GM18517 (cell line): ENCODE measurements around the gene SBF2.
A peak's percentile ranks its signal among the peaks of the same experiment; 100 is the strongest.

Experiments
- ATAC-seq: cut with Tn5 transposase; IDR thresholded peaks from one replicate; pipeline ENCODE4 v1.9.1; 2021; ENCODE audit warnings: mild to moderate bottlenecking, moderate library complexity; ENCODE audit not compliant: unreplicated experiment

Gene SBF2

GRCh38 chr11:10293423-10294289, at the start of gene SBF2:
Gene SBF2 (minus strand): TSS chr11:10294219. CDS start chr11:10294069, 150 bp downstream.
- ATAC-seq, result peak; percentile 50

- no peak for ATAC-seq
These were observed 44.3 kb upstream of the SBF2 start for GRCh38 chr11:10338287-10338686.

GRCh38 chr11:10333490-10333889, 39.5 kb upstream of the SBF2 start:
- no peak for ATAC-seq

- no peak for ATAC-seq
These were observed 37.7 kb upstream of the SBF2 start for GRCh38 chr11:10331548-10332289.

- ATAC-seq, result no peak
These were observed 35.9 kb upstream of the SBF2 start for GRCh38 chr11:10329935-10330334.

GRCh38 chr11:10329356-10329755, 35.3 kb upstream of the SBF2 start:
- no peak for ATAC-seq

GRCh38 chr11:10328314-10329098, 34.5 kb upstream of the SBF2 start:
- no peak for ATAC-seq

GRCh38 chr11:10327254-10327653, 33.2 kb upstream of the SBF2 start:
- ATAC-seq, result no peak

DNA sequence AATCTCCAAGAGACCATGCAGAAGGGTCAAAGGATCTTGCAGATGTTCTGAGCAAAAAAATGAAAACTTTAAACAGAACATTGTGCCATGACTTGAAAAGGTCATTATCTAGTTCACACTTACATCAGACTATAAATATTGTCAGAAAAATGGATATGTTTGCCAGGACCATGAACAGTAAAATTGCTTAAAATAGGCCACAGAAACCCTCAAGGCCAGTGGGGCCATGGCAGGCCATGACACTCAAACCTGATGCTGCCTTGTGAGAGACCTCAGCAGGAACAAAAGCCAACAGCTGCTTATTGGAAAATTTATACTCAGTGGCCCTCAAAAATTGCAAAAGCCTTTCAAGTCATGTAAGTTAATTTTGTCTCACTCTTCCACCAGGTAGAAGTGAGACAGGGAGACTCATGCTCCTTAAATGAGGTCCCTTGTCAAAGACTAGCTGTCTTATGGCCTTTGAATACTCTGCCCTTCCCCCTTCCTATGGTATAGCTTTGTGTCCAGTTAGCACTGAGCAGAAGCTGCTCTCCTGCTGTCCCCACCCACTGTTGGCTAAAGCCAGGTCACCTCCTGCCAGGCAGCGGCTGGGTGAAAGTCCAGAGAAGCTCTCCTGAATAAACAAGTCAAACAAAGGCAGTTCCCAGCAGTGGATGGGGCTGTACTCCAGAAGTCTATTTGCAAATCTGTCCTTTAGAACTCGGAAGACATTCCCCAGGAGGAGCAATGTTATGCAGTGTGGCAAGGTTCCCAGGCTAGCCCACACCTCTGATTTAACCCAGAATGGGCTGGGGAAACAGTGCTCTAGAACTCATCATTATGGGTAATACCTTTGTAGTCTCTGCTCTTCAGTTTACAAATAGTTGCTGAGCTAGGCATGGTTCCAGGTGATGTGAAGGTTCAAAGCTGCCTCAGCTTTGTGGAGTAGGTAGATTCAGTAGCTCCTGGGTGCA, 32.3 kb upstream of the SBF2 start:
- ATAC-seq, result no peak

GRCh38 chr11:10325277-10326011, 31.4 kb upstream of the SBF2 start:
- no peak for ATAC-seq

GRCh38 chr11:10324474-10324873, 30.5 kb upstream of the SBF2 start:
- no peak for ATAC-seq

- ATAC-seq, result no peak
These were observed 29.8 kb upstream of the SBF2 start for GRCh38 chr11:10323793-10324170.

- ATAC-seq, result no peak
These were observed 29.1 kb upstream of the SBF2 start for GRCh38 chr11:10322830-10323792.

DNA sequence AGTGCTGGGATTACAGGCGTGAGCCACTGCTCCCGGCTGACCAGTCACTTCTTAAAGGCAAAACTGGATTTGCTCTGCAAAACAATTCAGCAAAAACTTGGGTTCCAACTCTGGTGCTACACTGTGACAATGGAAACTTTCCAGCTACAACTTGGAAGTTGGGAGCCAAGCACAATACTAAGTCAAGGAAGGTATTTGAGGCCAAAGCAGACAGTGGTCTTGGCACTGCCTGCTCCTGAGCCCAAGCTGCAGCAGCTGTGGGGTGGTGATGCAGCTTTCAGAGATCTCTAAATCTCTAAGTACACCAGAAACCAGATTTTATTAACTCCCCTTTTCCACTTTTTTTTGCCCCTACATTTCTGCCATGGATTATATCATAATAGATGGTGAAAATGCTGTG, 28.4 kb upstream of the SBF2 start:
- no peak for ATAC-seq

DNA sequence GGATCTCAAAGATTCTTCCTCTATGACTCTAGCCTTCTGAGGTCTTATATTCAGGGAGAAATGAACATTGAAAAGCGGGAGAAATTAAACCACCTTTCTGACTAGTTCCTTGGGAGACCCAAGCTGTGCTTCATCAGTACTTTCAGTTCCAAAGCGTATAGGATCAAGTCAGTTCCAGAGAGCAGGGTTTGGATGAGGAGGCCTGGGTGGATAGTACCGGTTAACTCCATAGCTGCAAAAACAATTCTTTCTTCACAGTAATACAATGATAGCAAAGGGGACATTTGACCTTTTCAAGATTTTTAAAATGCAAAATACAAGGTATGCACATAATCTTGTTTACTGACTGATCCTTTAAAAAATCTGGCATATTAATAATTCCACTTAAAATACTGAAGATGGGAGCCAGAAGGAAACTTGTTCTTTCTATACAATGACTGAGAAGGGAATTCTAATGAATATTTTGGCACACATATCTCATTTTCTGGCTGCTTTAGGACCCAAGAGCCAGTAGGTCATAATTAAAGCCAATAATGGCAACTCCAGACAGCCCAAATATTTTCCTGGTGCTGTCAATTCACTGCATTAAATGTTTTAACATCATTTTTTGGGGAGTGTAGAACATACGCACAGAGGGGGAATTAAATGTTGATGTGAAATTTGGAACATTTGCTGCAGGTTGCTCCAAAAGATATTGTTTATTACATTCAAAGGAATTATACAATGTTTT, 26.9 kb upstream of the SBF2 start:
- ATAC-seq, result no peak

GRCh38 chr11:10319702-10320558, 25.9 kb upstream of the SBF2 start:
- no peak for ATAC-seq

DNA sequence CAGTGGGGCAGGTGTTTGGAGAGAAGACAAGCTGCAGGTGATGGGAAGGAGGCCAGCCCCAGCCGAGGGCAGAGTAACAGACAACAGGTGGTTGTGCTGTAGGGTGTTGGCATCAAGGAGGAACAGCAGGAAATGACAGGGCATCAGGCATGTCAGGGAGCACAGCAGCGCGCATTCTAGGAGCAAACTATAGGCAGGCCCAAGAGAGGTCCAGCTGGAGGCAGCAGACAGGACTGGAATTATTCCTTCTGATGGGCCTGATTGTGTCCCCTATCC, 24.4 kb upstream of the SBF2 start:
- no peak for ATAC-seq
